H1 (cell line): ENCODE measurements around the gene BCL2A1. TPM values are rescaled to one million over a fixed set of nuclear protein-coding genes. Genes with fewer than 3 reads are reported as not detected.

Source experiments
- POLR2A ChIP-seq, 2 experiments: IDR thresholded peaks; 1 replicate in 1 of 2; 2 replicates in 1 of 2; pipeline ENCODE4 v1.6.1; 2011; ENCODE audit warnings: low read depth in 2 of 2, low read length in 2 of 2, mild to moderate bottlenecking in 2 of 2; ENCODE audit errors: control extremely low read depth in 1 of 2
- polyA plus RNA-seq, 7 experiments: library from polyadenylated mRNA; depleted of rRNA in 3 of 7; stranded (reverse) in 5 of 7; unstranded in 2 of 7; fragments of >200 nt in 5 of 7; fragments of 200-250 nt in 2 of 7; gene quantifications; 1 replicate in 5 of 7; 2 replicates in 1 of 7; 4 replicates in 1 of 7; pipeline versions ENCODE4 v1.2.1 to v1.2.3, GENCODE V29; 2011 to 2013; ENCODE audit warnings: missing spikeins in 2 of 7, mixed read lengths in 2 of 7
- total RNA-seq: library from RNA; stranded (reverse); fragmentation: NEBNext Ultra II Directional; extraction: Animal tissue kit (Norgen Biotek cat#: 25700); gene quantifications from 2 replicates; pipeline ENCODE4 v1.2.1, GENCODE V29; 2021
- TF ChIP-seq, protein P1 (sequence below): fragments of 300-600 bp; sonication (generic); IDR thresholded peaks from 2 replicates; pipeline ENCODE4 v1.7.1; 2012; ENCODE audit warnings: low read length, moderate library complexity, mild to moderate bottlenecking, inconsistent platforms; ENCODE audit not compliant: insufficient replicate concordance

The BCL2A1 gene
- total and polyA plus RNA-seq, 2 of the 8 experiments (the other 6 are each of a cell fraction or from before 2014, with no cell fraction given) = not detected

DNA sequence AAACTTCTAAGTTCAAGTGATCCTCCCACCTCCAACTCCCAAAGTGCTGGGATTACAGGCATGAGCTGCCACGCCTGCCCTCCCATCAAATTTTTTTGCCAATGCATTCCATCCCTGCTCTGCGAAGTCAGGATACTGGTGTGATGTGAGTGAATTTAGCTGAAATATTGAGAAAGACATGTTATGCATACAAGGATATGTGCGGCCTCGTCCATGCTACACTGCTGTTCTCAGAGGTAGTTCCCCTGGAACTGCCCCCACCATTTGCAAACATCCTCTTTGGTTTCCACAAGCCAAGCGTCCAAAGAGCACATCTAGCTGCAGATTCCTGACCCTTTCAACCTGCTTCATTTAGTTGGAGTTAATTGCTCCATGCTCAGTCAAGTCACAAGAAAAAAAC, 36.5 kb upstream of the BCL2A1 start (continued):
- TF ChIP-seq, protein P1, sequence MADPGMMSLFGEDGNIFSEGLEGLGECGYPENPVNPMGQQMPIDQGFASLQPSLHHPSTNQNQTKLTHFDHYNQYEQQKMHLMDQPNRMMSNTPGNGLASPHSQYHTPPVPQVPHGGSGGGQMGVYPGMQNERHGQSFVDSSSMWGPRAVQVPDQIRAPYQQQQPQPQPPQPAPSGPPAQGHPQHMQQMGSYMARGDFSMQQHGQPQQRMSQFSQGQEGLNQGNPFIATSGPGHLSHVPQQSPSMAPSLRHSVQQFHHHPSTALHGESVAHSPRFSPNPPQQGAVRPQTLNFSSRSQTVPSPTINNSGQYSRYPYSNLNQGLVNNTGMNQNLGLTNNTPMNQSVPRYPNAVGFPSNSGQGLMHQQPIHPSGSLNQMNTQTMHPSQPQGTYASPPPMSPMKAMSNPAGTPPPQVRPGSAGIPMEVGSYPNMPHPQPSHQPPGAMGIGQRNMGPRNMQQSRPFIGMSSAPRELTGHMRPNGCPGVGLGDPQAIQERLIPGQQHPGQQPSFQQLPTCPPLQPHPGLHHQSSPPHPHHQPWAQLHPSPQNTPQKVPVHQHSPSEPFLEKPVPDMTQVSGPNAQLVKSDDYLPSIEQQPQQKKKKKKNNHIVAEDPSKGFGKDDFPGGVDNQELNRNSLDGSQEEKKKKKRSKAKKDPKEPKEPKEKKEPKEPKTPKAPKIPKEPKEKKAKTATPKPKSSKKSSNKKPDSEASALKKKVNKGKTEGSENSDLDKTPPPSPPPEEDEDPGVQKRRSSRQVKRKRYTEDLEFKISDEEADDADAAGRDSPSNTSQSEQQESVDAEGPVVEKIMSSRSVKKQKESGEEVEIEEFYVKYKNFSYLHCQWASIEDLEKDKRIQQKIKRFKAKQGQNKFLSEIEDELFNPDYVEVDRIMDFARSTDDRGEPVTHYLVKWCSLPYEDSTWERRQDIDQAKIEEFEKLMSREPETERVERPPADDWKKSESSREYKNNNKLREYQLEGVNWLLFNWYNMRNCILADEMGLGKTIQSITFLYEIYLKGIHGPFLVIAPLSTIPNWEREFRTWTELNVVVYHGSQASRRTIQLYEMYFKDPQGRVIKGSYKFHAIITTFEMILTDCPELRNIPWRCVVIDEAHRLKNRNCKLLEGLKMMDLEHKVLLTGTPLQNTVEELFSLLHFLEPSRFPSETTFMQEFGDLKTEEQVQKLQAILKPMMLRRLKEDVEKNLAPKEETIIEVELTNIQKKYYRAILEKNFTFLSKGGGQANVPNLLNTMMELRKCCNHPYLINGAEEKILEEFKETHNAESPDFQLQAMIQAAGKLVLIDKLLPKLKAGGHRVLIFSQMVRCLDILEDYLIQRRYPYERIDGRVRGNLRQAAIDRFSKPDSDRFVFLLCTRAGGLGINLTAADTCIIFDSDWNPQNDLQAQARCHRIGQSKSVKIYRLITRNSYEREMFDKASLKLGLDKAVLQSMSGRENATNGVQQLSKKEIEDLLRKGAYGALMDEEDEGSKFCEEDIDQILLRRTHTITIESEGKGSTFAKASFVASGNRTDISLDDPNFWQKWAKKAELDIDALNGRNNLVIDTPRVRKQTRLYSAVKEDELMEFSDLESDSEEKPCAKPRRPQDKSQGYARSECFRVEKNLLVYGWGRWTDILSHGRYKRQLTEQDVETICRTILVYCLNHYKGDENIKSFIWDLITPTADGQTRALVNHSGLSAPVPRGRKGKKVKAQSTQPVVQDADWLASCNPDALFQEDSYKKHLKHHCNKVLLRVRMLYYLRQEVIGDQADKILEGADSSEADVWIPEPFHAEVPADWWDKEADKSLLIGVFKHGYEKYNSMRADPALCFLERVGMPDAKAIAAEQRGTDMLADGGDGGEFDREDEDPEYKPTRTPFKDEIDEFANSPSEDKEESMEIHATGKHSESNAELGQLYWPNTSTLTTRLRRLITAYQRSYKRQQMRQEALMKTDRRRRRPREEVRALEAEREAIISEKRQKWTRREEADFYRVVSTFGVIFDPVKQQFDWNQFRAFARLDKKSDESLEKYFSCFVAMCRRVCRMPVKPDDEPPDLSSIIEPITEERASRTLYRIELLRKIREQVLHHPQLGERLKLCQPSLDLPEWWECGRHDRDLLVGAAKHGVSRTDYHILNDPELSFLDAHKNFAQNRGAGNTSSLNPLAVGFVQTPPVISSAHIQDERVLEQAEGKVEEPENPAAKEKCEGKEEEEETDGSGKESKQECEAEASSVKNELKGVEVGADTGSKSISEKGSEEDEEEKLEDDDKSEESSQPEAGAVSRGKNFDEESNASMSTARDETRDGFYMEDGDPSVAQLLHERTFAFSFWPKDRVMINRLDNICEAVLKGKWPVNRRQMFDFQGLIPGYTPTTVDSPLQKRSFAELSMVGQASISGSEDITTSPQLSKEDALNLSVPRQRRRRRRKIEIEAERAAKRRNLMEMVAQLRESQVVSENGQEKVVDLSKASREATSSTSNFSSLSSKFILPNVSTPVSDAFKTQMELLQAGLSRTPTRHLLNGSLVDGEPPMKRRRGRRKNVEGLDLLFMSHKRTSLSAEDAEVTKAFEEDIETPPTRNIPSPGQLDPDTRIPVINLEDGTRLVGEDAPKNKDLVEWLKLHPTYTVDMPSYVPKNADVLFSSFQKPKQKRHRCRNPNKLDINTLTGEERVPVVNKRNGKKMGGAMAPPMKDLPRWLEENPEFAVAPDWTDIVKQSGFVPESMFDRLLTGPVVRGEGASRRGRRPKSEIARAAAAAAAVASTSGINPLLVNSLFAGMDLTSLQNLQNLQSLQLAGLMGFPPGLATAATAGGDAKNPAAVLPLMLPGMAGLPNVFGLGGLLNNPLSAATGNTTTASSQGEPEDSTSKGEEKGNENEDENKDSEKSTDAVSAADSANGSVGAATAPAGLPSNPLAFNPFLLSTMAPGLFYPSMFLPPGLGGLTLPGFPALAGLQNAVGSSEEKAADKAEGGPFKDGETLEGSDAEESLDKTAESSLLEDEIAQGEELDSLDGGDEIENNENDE = no peak
- TF ChIP-seq POLR2A (IDR thresholded peaks at IDR 0.05; ENCODE audit: control extremely low read depth in 1 of 2, low read depth in 2 of 2, low read length in 2 of 2) = no peak
- TF ChIP-seq, all 59 proteins: peak for 0
